ENCODE results near the gene NKX2-3. TPM values are rescaled to one million over a fixed set of nuclear protein-coding genes. Genes with fewer than 3 reads are reported as not detected.

Gene NKX2-3
- total and polyA plus RNA-seq, 2 of the 8 experiments (the other 6 are each of a cell fraction or from before 2014, with no cell fraction given): not detected

DNA sequence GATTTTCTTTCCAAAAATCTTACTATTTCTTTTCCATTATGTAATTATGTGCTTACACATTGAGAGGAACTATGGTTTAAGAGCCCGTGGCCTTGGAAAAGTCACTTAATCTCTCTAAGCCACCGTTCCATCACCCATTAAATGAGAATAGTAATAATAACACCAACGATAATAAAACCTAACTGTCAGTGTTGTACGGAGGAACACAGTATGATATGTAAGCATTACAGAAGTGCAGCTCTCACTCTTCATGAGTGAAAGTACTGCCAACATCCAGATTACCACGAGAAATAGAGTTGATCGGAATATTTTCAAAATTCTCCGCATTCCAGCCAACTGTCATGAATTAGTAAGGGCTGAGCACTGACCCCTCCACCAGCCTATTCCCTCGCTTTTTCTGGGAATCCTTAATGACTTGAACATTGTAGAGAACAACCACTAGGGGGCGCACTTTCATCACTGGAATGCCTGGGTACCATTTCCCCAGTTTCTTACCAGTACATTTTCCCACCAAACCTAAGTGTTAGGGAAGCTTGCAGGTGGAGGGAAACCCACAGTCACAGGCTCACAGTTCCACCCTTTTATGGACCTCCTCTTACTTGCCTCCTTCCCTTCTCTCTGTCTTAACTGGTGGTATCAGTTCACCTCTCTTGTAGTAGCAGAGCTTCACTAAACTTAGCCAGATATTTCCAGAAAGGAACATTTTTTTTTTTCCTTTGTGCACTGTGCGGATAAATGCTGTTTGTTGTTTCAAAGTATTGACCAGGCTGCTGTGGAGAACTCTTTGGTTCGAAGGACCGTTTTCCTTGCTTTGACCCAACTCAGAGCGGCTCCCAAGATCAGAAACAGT lies 27.8 kb downstream of the NKX2-3 start:
- H3K23ac ChIP-seq (ENCODE audit: insufficient read length): no peak overlapping the region
- TF ChIP-seq SIRT6 (IDR thresholded peaks at IDR 0.05; ENCODE audit: low read length): no peak
- no peak for TF ChIP-seq MAFK (IDR thresholded peaks at IDR 0.05; ENCODE audit: low read depth, low read length)
- TF ChIP-seq, protein P1, sequence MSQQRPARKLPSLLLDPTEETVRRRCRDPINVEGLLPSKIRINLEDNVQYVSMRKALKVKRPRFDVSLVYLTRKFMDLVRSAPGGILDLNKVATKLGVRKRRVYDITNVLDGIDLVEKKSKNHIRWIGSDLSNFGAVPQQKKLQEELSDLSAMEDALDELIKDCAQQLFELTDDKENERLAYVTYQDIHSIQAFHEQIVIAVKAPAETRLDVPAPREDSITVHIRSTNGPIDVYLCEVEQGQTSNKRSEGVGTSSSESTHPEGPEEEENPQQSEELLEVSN (IDR thresholded peaks at IDR 0.05): peak; percentile 47; the same call in 1 of the 2 replicates
- TF ChIP-seq, protein P2, sequence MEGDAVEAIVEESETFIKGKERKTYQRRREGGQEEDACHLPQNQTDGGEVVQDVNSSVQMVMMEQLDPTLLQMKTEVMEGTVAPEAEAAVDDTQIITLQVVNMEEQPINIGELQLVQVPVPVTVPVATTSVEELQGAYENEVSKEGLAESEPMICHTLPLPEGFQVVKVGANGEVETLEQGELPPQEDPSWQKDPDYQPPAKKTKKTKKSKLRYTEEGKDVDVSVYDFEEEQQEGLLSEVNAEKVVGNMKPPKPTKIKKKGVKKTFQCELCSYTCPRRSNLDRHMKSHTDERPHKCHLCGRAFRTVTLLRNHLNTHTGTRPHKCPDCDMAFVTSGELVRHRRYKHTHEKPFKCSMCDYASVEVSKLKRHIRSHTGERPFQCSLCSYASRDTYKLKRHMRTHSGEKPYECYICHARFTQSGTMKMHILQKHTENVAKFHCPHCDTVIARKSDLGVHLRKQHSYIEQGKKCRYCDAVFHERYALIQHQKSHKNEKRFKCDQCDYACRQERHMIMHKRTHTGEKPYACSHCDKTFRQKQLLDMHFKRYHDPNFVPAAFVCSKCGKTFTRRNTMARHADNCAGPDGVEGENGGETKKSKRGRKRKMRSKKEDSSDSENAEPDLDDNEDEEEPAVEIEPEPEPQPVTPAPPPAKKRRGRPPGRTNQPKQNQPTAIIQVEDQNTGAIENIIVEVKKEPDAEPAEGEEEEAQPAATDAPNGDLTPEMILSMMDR (IDR thresholded peaks at IDR 0.05; ENCODE audit: control extremely low read depth in 1 of 3, insufficient read depth in 1 of 3, low read depth in 1 of 3, low read length in 3 of 3): peak in 2 of 3 experiments; percentile 78 to 80; a peak in 3 of 4 replicates
- peak; percentile 88 to 91 for TF ChIP-seq RAD21 (IDR thresholded peaks at IDR 0.05 in 1 of 2, conservative IDR thresholded peaks at IDR 0.05 in 1 of 2; ENCODE audit: low read depth in 2 of 2, low read length in 2 of 2)
- peak; percentile 85 for TF ChIP-seq TEAD4 (IDR thresholded peaks at IDR 0.05; ENCODE audit: low read depth, low read length)
- WGBS, 2 experiments (ENCODE audit: extremely low coverage in 1 of 2, insufficient coverage in 1 of 2, insufficient read length in 1 of 2, insufficient replicate concordance in 2 of 2, low coverage in 1 of 2, low lambda C conversion rate in 2 of 2, missing lambda C conversion rate in 1 of 2): 49% methylated on average over 13 of the region's 13 CpGs; no CpG with 5 or more reads in 1 of the 2 experiments
- no peak overlapping the region for H2BK120ac ChIP-seq (replicated peaks; ENCODE audit: low read depth, low read length)
- DNase-seq (ENCODE audit: low read depth in 1 of 2, low spot score in 2 of 2) (peak in 1 of 2 experiments; percentile 83), FAIRE-seq (peak; percentile 96)
- no peak overlapping the region for H2AK5ac ChIP-seq (ENCODE audit: low read depth, low read length)
- H3K56ac ChIP-seq (replicated peaks; ENCODE audit: insufficient read length, low read depth, low read length): no peak overlapping the region
- no peak overlapping the region for H2BK5ac ChIP-seq (ENCODE audit: low read depth, low read length)
- H4K20me1 ChIP-seq (replicated peaks in 1 of 2; ENCODE audit: control insufficient read depth in 1 of 2, insufficient read depth in 2 of 2, low read length in 2 of 2): no peaks in the 10 kb centered on the region
- no peaks in the 10 kb centered on the region for H3K79me2 ChIP-seq (ENCODE audit: control insufficient read depth in 1 of 2, insufficient read depth in 2 of 2, low read length in 2 of 2)
- H3K9me3 ChIP-seq (ENCODE audit: insufficient read depth in 2 of 2, low read depth in 1 of 2, low read length in 1 of 2): no peaks in the 10 kb centered on the region
- no peaks in the 10 kb centered on the region for H3K23me2 ChIP-seq (ENCODE audit: low read depth, low read length)
- peaks cover 0 to 2% (median 0%) of the 10 kb centered on the region in 4 experiments; a peak in 2 of 7 replicates for H3K4me1 ChIP-seq (replicated peaks in 1 of 4; ENCODE audit: control insufficient read depth in 3 of 4, insufficient read depth in 4 of 4, low read length in 3 of 4)
- no peak overlapping the region for H3K4me3 ChIP-seq (ENCODE audit: extremely low read depth in 1 of 4, insufficient read depth in 2 of 4, low read depth in 3 of 4, low read length in 4 of 4)
- H4K5ac ChIP-seq (ENCODE audit: insufficient read length, low read depth, low read length): no peak overlapping the region
- H3K36me3 ChIP-seq (ENCODE audit: control insufficient read depth in 2 of 4, insufficient read depth in 4 of 4, low read length in 3 of 4): no peaks in the 10 kb centered on the region
- no peak overlapping the region for H3K18ac ChIP-seq (ENCODE audit: extremely low read depth, low read length)
- H2BK15ac ChIP-seq (ENCODE audit: low read length): no peak overlapping the region
- H2BK20ac ChIP-seq (ENCODE audit: low read length): no peak overlapping the region
- H2BK12ac ChIP-seq (ENCODE audit: low read depth, low read length): no peak overlapping the region
- H4K8ac ChIP-seq (ENCODE audit: extremely low read depth, insufficient read depth, low read length): no peak overlapping the region
- H3K4ac ChIP-seq (replicated peaks; ENCODE audit: insufficient read length, low read depth, low read length): no peak overlapping the region
- H3K9ac ChIP-seq (replicated peaks in 1 of 4; ENCODE audit: extremely low read depth in 1 of 4, low read depth in 3 of 4, low read length in 3 of 4): no peak overlapping the region
- peaks cover 0 to under 1% (median 0%) of the 10 kb centered on the region in 4 experiments; a peak in 2 of 7 replicates for H3K27me3 ChIP-seq (replicated peaks in 1 of 4; ENCODE audit: control insufficient read depth in 3 of 4, extremely low read depth in 1 of 4, insufficient read depth in 3 of 4, low read length in 3 of 4)
- no peak overlapping the region for H3K4me2 ChIP-seq (ENCODE audit: insufficient read depth in 1 of 2, low read depth in 2 of 2, low read length in 2 of 2)
- H2AFZ ChIP-seq (ENCODE audit: low read length): peak overlapping the region; percentile 43
- H3K79me1 ChIP-seq (ENCODE audit: low read depth, low read length): no peaks in the 10 kb centered on the region
- POLR2A ChIA-PET (ENCODE audit: partially characterized antibody): interaction anchor here (1.7 kb wide), 1 partner anchor 60 kb away, joined by 4 read pairs; the partner anchor contains the start of gene SLC25A28
- no peak overlapping the region for H3K27ac ChIP-seq (ENCODE audit: low read depth, low read length)
- CTCF ChIA-PET (ENCODE audit: partially characterized antibody): interaction anchor here (0.6 to 15.3 kb wide), 31 partner anchors 9 to 467 kb away, joined by 3 to 323 read pairs (median 4); partner anchors contain the start of gene SLC25A28
- no peak overlapping the region for H4K91ac ChIP-seq (replicated peaks; ENCODE audit: insufficient read length, low read length)
- H3K14ac ChIP-seq (ENCODE audit: insufficient read length): no peak overlapping the region
